GM21390 (cell line): Measurements from ENCODE around the gene AOPEP.

Experiments used
- ATAC-seq: cut with Tn5 transposase; IDR thresholded peaks from one replicate; pipeline ENCODE4 v1.9.1; 2021; ENCODE audit not compliant: unreplicated experiment

The AOPEP gene

GRCh38 chr9:95028853-95029219, 302.3 kb downstream of the AOPEP start:
- ATAC-seq = no peak

- no peak for ATAC-seq
These were observed 302.8 kb downstream of the AOPEP start for GRCh38 chr9:95029288-95029687.

- no peak for ATAC-seq
These were observed 303.2 kb downstream of the AOPEP start for GRCh38 chr9:95029720-95030119.

- no peak for ATAC-seq
These were observed 303.8 kb downstream of the AOPEP start for GRCh38 chr9:95030344-95030743.

- ATAC-seq = no peak
These were observed 304.6 kb downstream of the AOPEP start for GRCh38 chr9:95030920-95031642.

- no peak for ATAC-seq
These were observed 305.4 kb downstream of the AOPEP start for GRCh38 chr9:95031711-95032461.

- ATAC-seq = no peak
These were observed 306.3 kb downstream of the AOPEP start for GRCh38 chr9:95032580-95033341.

GRCh38 chr9:95035846-95036245, 309.3 kb downstream of the AOPEP start:
- ATAC-seq = no peak

- no peak for ATAC-seq
These were observed 310.2 kb downstream of the AOPEP start for GRCh38 chr9:95036676-95037075.

GRCh38 chr9:95037789-95038521, 311.5 kb downstream of the AOPEP start:
- no peak for ATAC-seq

- ATAC-seq = no peak
These were observed 312.2 kb downstream of the AOPEP start for GRCh38 chr9:95038666-95039065.

- ATAC-seq = no peak
These were observed 313.6 kb downstream of the AOPEP start for GRCh38 chr9:95040106-95040505.

GRCh38 chr9:95043826-95044225, 317.3 kb downstream of the AOPEP start:
- ATAC-seq = no peak

- no peak for ATAC-seq
These were observed 318.4 kb downstream of the AOPEP start for GRCh38 chr9:95044731-95045508.

- no peak for ATAC-seq
These were observed 319.3 kb downstream of the AOPEP start for GRCh38 chr9:95045751-95046150.

- ATAC-seq = no peak
These were observed 321.1 kb downstream of the AOPEP start for GRCh38 chr9:95047452-95048224.

GRCh38 chr9:95048225-95049087, 322.0 kb downstream of the AOPEP start:
- ATAC-seq = peak; percentile 85

GRCh38 chr9:95049761-95050160, 323.3 kb downstream of the AOPEP start:
- no peak for ATAC-seq
